ENCODE results near the gene KDM2B.

Gene KDM2B

GRCh38 chr12:121603581-121603980, 22.8 kb upstream of the KDM2B start:
- H3K4me2 ChIP-seq (ENCODE audit: insufficient read depth, low read length): no peak overlapping the region
- no peak overlapping the region for H3K9ac ChIP-seq (ENCODE audit: low read depth, low read length)
- no peaks in the 10 kb centered on the region for H3K36me3 ChIP-seq (ENCODE audit: insufficient read depth, low read length)
- no peak for TF ChIP-seq EZH2 (IDR thresholded peaks at IDR 0.05; ENCODE audit: borderline replicate concordance, low read depth, low read length, severe bottlenecking)
- no peak for TF ChIP-seq CTCF (IDR thresholded peaks at IDR 0.05; ENCODE audit: borderline replicate concordance, extremely low read depth, low read length, poor library complexity, severe bottlenecking)
- no peaks in the 10 kb centered on the region for H3K27me3 ChIP-seq (ENCODE audit: insufficient read depth, low read length, poor library complexity)
- H3K4me1 ChIP-seq (ENCODE audit: insufficient read depth, low read length): no peaks in the 10 kb centered on the region
- no peaks in the 10 kb centered on the region for H3K9me3 ChIP-seq (ENCODE audit: insufficient read depth, low read length, severe bottlenecking)
- H3K27ac ChIP-seq (ENCODE audit: low read length): no peak overlapping the region
- H3K79me2 ChIP-seq (ENCODE audit: insufficient read depth, low read length): no peaks in the 10 kb centered on the region
- no peak overlapping the region for H3K4me3 ChIP-seq (ENCODE audit: low read depth in 1 of 2, low read length in 2 of 2)
- ATAC-seq (ENCODE audit: insufficient read depth, low read depth) (no peak), DNase-seq (no peak)
- H4K20me1 ChIP-seq (ENCODE audit: insufficient read depth, low read length): no peaks in the 10 kb centered on the region
- H2AFZ ChIP-seq (ENCODE audit: low read depth, low read length): no peak overlapping the region

GRCh38 chr12:121602766-121603165, 21.9 kb upstream of the KDM2B start:
- H2AFZ ChIP-seq (ENCODE audit: low read depth, low read length): no peak overlapping the region
- H3K9me3 ChIP-seq (ENCODE audit: insufficient read depth, low read length, severe bottlenecking): no peaks in the 10 kb centered on the region
- no peak overlapping the region for H3K4me2 ChIP-seq (ENCODE audit: insufficient read depth, low read length)
- H3K9ac ChIP-seq (ENCODE audit: low read depth, low read length): no peak overlapping the region
- H3K4me1 ChIP-seq (ENCODE audit: insufficient read depth, low read length): no peaks in the 10 kb centered on the region
- H3K79me2 ChIP-seq (ENCODE audit: insufficient read depth, low read length): no peaks in the 10 kb centered on the region
- DNase-seq (no peak), ATAC-seq (ENCODE audit: insufficient read depth, low read depth) (no peak)
- no peaks in the 10 kb centered on the region for H3K27me3 ChIP-seq (ENCODE audit: insufficient read depth, low read length, poor library complexity)
- TF ChIP-seq EZH2 (IDR thresholded peaks at IDR 0.05; ENCODE audit: borderline replicate concordance, low read depth, low read length, severe bottlenecking): no peak
- no peak for TF ChIP-seq CTCF (IDR thresholded peaks at IDR 0.05; ENCODE audit: borderline replicate concordance, extremely low read depth, low read length, poor library complexity, severe bottlenecking)
- H3K4me3 ChIP-seq (ENCODE audit: low read depth in 1 of 2, low read length in 2 of 2): no peak overlapping the region
- H3K36me3 ChIP-seq (ENCODE audit: insufficient read depth, low read length): 0 out of 2 replicates have a peak, but pooled peaks cover 2% of the 10 kb centered on the region
- H4K20me1 ChIP-seq (ENCODE audit: insufficient read depth, low read length): no peaks in the 10 kb centered on the region
- H3K27ac ChIP-seq (ENCODE audit: low read length): no peak overlapping the region

- Histone ChIP-seq H3K9ac (ENCODE audit: low read depth, low read length) (no peak overlapping the region), H3K27me3 (ENCODE audit: insufficient read depth, low read length, poor library complexity) (no peaks in the 10 kb centered on the region), H3K4me3 (ENCODE audit: low read depth in 1 of 2, low read length in 2 of 2) (no peak overlapping the region), H3K36me3 (ENCODE audit: insufficient read depth, low read length) (peaks cover 2% of the 10 kb centered on the region; the same call in 1 of the 2 replicates), H3K79me2 (ENCODE audit: insufficient read depth, low read length) (no peaks in the 10 kb centered on the region), H3K4me1 (ENCODE audit: insufficient read depth, low read length) (no peaks in the 10 kb centered on the region), H3K27ac (ENCODE audit: low read length) (no peak overlapping the region), H3K9me3 (ENCODE audit: insufficient read depth, low read length, severe bottlenecking) (no peaks in the 10 kb centered on the region), H4K20me1 (ENCODE audit: insufficient read depth, low read length) (no peaks in the 10 kb centered on the region), H3K4me2 (ENCODE audit: insufficient read depth, low read length) (no peak overlapping the region), H2AFZ (ENCODE audit: low read depth, low read length) (no peak overlapping the region)
- TF ChIP-seq EZH2 (IDR thresholded peaks at IDR 0.05; ENCODE audit: borderline replicate concordance, low read depth, low read length, severe bottlenecking) (no peak), CTCF (IDR thresholded peaks at IDR 0.05; ENCODE audit: borderline replicate concordance, extremely low read depth, low read length, poor library complexity, severe bottlenecking) (no peak)
- ATAC-seq (ENCODE audit: insufficient read depth, low read depth) (no peak), DNase-seq (no peak)
Observed at GRCh38 chr12:121600702-121601336, 20.0 kb upstream of the KDM2B start.
